GM10248 (cell line): Measurements from ENCODE around the gene LTA4H.

Experiments
- CTCF ChIA-PET: fragments of 300-600 bp; sonication (Branson Sonifier 250); formaldehyde crosslinking; extraction: SDS; loops from one replicate; lab custom pipeline; 2021; ENCODE audit warnings: antibody characterized with exemption; lab: Yijun Ruan, JAX
- POLR2A ChIA-PET: fragments of 350-650 bp; sonication (Branson Sonifier 250); formaldehyde crosslinking; extraction: SDS; loops from one replicate; lab custom pipeline; 2020; ENCODE audit warnings: antibody characterized with exemption; lab: Yijun Ruan, JAX
- DNase-seq: peaks from one replicate; pipeline ENCODE4 v3.0.0; 2012; ENCODE audit errors: extremely low spot score
- CTCF ChIP-seq: IDR thresholded peaks from 2 replicates; pipeline ENCODE4 v1.5.1; 2012; ENCODE audit warnings: mild to moderate bottlenecking, low read depth; ENCODE audit errors: extremely low read depth, missing control alignments, control extremely low read depth

Gene LTA4H

GRCh38 chr12:95986635-95987570, 48.5 kb downstream of the LTA4H start:
- ChIA-PET POLR2A (no interaction called here), CTCF (interaction anchor here (1.0 to 2.3 kb wide), 2 partner anchors 10 to 12 kb away, joined by 3 to 11 read pairs; no protein-coding TSS in a partner anchor)
- no peak for TF ChIP-seq CTCF
- DNase-seq: no peak

- no peak for TF ChIP-seq CTCF
- CTCF ChIA-PET: no interaction called here
- POLR2A ChIA-PET: no interaction called here
- DNase-seq: no peak
These were observed 50.7 kb downstream of the LTA4H start for GRCh38 chr12:95984682-95985081.

GRCh38 chr12:95982602-95983001, 52.8 kb downstream of the LTA4H start:
- no peak for DNase-seq
- ChIA-PET CTCF (interaction anchor here (2.0 kb wide), 1 partner anchor 10 kb away, joined by 5 read pairs; no protein-coding TSS in a partner anchor), POLR2A (no interaction called here)
- TF ChIP-seq CTCF: no peak

GRCh38 chr12:95980437-95980836, 55.0 kb downstream of the LTA4H start:
- DNase-seq: no peak
- POLR2A ChIA-PET: no interaction called here
- no peak for TF ChIP-seq CTCF
- CTCF ChIA-PET: interaction anchor here (1.3 kb wide), 1 partner anchor 61 kb away, joined by 3 read pairs; no protein-coding TSS in a partner anchor

GRCh38 chr12:95978774-95979173, 56.6 kb downstream of the LTA4H start:
- ChIA-PET CTCF (interaction anchor here (0.6 to 3.4 kb wide), 2 partner anchors 16 to 20 kb away, joined by 3 to 13 read pairs; no protein-coding TSS in a partner anchor), POLR2A (no interaction called here)
- no peak for TF ChIP-seq CTCF
- DNase-seq: no peak

- no peak for TF ChIP-seq CTCF
- DNase-seq: no peak
- CTCF ChIA-PET: interaction anchor here (0.6 to 3.4 kb wide), 2 partner anchors 16 to 20 kb away, joined by 3 to 13 read pairs; no protein-coding TSS in a partner anchor
- POLR2A ChIA-PET: no interaction called here
These were observed 57.0 kb downstream of the LTA4H start for GRCh38 chr12:95978351-95978750.
